ENCODE results near the gene TBC1D2B.

The TBC1D2B gene

DNA sequence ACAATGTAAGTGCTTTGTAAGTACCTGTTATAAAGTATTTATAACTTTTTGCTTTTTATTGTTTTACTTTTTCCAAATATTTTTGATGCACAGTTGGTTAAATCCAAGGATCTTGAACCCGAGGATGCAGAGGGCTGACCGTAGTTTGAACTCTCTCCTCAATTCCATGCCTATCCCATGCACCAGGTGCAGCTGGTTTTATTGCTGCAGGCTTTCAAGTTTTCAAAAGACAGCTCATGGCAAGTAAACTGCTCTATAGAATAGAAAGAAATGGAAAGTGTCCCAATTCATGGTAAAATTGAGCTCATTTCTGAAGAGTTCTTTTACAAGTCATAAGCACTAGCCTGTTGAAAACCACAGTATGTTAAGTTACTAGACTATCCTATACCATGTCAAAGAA is 131.9 kb downstream of the TBC1D2B start:
- TF ChIP-seq, protein P1, sequence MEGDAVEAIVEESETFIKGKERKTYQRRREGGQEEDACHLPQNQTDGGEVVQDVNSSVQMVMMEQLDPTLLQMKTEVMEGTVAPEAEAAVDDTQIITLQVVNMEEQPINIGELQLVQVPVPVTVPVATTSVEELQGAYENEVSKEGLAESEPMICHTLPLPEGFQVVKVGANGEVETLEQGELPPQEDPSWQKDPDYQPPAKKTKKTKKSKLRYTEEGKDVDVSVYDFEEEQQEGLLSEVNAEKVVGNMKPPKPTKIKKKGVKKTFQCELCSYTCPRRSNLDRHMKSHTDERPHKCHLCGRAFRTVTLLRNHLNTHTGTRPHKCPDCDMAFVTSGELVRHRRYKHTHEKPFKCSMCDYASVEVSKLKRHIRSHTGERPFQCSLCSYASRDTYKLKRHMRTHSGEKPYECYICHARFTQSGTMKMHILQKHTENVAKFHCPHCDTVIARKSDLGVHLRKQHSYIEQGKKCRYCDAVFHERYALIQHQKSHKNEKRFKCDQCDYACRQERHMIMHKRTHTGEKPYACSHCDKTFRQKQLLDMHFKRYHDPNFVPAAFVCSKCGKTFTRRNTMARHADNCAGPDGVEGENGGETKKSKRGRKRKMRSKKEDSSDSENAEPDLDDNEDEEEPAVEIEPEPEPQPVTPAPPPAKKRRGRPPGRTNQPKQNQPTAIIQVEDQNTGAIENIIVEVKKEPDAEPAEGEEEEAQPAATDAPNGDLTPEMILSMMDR (IDR thresholded peaks at IDR 0.05; ENCODE audit: insufficient read depth, low read depth, low read length, missing control alignments): no peak
- DNase-seq (ENCODE audit: low read depth): no peak
- no peak overlapping the region for H3K4me3 ChIP-seq (ENCODE audit: low read length)
